C1 segment of cervical spinal cord (tissue), 14 donors: ENCODE results near the gene F13B.
"Not testable (repeated sequence)": the region's sequence is repeated elsewhere in the genome, so short reads cannot be mapped to it uniquely, and the experiment has no call there.

Experiments
- DNase-seq, 14 donors: peaks; one replicate each; lab custom pipeline; 2025; lab: John Stamatoyannopoulos, UW

Gene F13B, protein sequence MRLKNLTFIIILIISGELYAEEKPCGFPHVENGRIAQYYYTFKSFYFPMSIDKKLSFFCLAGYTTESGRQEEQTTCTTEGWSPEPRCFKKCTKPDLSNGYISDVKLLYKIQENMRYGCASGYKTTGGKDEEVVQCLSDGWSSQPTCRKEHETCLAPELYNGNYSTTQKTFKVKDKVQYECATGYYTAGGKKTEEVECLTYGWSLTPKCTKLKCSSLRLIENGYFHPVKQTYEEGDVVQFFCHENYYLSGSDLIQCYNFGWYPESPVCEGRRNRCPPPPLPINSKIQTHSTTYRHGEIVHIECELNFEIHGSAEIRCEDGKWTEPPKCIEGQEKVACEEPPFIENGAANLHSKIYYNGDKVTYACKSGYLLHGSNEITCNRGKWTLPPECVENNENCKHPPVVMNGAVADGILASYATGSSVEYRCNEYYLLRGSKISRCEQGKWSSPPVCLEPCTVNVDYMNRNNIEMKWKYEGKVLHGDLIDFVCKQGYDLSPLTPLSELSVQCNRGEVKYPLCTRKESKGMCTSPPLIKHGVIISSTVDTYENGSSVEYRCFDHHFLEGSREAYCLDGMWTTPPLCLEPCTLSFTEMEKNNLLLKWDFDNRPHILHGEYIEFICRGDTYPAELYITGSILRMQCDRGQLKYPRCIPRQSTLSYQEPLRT

DNA sequence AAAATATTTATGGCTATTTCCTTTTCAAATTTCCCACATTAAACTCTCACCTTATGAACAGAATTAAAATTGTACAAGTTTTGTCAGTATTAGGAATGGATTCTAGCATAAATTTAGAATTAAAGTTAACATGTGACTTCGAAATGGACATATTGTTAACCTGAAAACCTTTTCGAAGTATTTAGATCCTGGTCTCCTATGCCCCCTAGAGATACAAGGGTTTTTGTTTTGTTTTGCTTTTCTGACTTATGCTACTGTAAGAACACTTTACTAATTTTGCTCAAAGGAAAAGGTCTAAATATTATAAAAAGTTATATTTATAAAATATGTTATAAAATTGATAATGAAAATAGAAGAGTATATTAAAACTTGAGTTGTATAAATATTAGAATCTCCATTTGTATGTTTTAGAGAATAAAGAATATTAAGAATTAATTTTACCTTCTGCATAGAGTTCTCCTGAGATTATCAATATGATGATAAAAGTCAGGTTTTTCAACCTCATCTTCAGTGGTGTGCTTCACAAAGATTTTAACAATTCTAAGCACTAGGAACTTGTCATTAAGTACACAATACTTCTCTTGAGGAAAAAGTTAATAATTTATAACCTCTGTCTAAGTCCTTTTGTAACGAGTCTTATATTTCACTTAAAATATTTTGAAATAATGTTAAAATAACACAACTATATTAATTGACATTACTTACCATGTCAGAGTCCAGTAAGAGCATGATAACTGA lies at the start of gene F13B:
Gene F13B (minus strand): TSS at position 542 of the 738 bp plus-strand sequence. CDS start 37 bp downstream, at position 505.
- no peak for DNase-seq

DNA sequence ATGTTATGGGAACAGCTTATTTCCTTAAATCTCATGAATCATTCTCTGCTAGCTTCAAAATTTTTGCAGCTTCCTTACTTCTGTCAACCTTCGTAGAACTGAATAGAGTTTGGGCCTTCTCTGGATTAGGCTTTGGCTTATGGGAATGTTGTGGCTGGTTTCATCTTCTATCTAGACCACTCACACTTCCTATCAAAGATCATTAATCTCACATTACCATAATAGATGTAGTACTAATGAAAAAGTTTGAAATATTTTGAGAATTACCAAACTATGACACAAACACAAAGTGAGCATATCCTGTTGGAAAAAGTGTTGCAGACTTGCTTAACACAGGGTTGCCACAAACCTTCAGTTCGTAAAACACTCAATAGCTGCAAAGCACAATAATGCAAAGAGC lies 49.1 kb upstream of the F13B start:
- DNase-seq = no peak

DNA sequence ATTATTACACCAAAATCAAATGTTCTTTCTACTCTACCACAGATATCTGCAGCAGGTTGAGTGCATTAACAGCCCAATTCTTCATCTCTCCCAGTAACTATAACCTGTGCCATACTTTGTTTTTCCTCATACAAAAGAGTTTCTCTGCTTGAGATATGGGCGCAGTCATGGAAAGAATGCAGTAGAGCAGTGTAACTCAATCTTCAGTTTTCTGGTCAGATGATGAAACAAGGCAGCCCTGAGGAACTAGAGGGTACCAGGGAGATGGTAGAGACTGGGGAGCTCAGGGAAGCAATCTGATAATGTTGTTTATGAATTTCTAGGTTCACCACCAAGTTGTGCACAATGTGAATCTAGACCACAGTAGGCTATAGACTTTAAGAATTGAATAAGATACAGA lies 39.8 kb upstream of the F13B start:
- no peak for DNase-seq

DNA sequence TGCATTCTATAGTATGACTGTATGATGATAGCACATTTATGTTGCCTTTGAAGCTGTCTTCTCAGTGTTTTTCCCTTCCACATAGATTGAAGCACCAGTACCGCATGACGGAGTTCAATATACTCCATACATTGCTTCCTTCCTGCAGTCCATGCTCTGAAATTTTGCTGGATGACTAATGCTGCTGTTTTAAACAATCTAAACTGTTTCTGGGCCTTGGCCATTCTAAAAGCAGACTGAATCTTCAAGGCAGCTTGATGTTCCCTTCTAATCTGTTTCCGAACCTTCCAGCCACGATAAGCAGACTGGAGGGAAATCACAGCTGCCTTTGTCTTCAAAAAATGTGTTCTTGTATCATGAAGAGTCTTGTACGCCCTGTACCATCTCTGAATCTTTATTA lies 36.2 kb upstream of the F13B start:
- no peak for DNase-seq

DNA sequence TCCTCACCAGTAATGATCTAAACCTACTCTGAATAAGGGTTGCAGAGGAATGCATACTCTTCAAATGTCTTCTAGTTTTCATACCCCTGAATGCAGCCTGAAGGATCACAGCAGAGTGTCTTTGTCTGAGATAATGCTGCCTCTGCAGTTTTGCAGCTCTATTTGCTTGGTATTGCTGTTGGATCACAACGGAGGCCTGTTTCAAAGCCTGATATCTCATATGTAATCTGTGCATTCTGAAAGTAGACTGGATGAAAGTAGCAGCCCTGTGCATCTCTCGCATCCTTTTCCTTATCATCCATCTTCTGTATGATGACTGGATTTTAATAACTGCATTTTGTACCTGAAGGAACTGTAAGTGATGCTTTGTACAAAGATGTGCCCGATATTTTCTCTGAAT lies 34.9 kb upstream of the F13B start:
- no peak for DNase-seq

DNA sequence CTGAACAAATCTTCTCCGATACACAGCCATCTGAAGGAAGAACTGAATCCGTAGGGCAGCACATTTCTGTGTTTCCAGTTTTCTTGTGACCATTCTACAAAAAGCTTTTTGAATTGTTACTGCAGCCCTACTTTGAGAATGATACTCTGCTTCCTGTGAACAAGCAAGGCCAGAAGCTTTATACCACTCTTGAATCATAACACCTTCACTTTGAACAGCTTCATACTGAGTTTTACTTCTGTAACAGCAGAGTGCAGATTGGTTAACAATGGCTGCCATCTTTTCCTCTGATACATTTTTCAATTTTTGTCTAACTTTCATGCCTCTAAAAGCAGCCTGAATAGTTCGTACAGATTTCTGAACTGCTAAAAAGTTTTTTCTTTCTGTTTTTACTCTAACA lies 33.6 kb upstream of the F13B start:
- no peak for DNase-seq

DNA sequence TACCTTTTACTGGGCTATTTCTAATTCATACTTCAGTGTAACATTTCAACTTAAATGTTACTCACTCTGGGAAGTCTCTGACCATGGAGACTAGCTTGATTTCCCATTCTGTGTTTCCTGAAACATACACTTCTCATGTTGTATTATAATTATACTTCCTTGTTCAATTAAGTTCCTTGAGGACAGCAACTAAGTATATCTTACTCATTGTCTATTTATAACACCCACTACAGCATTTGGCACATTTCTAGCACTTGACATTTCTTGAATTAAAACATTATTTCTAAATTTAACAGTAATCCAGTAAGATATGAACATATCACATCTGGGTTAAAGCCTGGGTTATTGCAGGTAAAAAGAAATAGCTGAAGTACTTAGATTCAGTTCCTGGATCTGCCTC lies 32.4 kb upstream of the F13B start:
- no peak for DNase-seq

DNA sequence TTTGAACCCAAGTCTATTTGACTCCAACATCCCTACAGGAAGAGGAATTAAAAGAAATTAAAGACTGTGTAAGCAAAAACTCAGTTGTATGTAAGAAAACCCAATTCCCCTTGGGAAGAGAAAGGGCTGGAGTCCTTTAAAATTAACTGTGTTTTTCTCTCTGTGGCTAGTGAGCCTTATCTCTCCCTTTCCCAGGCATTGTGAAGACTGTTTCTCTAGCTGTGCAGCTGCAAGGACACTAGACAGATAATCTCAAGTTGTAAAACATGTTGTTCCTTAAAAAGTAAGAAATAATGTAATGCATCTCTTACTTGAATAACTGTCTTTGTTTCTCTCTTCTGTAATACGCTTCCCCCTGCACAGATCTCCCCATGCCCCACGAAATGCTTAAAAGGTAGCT lies 29.9 kb upstream of the F13B start:
- DNase-seq = not testable (repeated sequence)

DNA sequence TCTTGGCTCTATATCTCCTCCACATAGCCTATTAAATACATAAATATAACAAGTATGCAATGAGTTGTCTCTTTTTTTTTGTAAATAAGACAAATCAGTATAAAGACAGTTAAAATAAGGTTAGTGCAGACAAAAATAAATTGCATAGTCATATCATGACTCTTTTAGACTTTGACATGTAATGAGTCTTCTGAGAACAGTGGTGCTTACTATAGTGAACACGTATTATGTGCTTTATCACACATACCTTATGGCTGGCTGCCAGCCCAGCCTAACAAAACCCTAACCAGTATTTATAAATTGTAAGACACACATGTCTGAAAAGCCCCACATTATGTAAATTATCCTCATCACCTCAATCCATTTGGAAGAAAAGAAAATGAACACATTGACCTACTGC lies 29.1 kb upstream of the F13B start:
- DNase-seq = no peak

DNA sequence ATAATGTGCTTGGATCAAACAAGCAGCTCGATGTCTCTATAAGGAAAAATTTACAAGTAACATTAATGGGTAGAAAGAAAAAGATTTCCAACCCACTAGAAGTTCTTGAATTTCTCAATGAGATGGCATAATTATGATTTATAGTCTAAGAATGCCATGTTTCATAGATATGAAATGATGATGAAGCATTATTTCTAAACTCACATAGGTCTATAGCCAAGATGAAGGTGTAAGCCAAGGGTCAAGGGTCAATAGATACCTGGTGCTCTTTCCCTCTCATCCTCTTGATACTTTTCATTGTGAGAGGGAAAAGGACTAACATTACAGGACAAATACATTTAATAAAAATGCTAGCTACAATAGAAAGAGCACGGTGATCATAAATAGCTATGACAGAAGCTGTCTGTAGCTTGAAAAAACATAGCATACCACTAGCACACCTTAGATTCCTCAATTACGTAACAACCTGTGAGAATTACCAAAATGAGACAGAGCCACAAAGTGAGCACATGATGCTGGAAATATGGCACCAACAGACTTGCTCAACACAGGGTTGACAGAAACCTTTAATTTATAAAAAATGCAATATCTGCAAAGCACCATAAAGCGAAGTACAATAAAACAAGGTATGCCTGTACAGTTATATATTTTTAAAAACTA lies 26.3 kb upstream of the F13B start:
- no peak for DNase-seq

DNA sequence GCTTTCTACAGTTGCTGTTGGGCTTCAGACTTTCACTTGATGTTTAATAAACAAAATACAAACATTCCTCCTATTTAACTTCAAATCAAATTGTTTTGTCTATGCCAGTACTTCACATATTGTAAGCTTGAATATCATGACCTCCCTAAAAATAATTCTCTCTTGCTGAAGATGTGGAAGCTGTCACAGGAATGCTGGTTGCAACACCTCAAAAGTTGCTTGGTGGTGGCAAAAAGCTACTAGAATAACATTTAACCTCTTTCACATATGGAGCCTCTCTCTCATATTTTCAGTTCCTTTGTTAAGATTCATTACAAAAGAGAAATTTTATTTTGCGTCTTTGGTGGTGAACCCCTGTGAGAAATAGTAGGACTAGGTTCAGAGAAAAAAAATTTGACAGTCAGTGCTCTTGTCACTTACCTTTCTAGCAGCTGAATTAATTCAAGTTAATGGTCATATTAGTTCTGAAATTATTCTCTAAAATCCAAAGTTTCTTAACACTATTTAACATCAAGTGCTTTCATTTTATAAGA lies 25.5 kb upstream of the F13B start:
- DNase-seq = no peak

DNA sequence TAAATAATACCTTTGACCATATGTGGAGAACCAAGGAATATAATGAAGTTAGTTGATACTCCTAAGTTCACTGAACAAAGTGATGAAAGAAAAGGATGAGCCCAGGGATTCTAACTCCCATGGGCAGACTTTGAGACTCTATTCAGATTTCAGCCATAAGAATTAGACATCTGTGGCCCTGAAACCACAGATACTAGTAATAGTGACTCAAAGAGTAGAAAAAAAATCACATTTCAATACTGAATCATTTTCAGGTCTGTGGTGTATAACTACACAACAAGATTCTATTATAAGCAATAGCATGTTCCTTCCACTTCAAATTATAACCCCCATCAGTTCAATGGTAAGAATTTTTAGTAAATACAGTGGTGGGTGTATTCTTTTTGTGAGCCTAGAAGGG lies 16.4 kb upstream of the F13B start:
- no peak for DNase-seq

DNA sequence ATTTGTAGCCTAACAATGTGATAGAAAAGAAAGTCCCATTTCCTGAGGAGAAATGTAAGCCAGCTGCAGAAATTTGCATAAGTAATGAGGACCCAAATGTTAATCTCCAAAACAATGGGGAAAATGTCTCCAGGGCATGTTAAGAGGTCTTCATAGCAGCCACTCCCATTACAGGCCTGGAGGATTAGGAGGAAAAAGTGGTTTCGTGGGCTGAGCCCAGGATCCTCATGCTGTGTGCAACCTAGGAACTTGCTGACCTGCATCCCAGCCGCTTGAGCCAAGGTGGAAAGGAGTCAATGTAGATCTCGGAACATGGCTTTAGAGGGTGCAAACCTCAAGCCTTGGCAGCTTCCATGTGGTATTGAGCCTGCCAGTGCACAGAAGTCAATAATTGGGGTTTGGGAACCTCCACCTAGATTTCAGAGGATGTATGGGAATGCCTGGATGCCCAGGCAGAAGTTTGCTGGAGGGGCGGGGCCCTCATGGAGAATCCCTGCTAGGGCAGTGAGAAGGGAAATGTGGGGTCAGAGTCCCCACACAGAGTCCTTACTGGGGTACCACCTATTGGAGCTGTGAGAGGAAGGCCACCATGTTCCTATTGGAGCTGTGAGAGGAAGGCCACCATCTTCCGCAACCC lies 14.2 kb upstream of the F13B start:
- DNase-seq = no peak

DNA sequence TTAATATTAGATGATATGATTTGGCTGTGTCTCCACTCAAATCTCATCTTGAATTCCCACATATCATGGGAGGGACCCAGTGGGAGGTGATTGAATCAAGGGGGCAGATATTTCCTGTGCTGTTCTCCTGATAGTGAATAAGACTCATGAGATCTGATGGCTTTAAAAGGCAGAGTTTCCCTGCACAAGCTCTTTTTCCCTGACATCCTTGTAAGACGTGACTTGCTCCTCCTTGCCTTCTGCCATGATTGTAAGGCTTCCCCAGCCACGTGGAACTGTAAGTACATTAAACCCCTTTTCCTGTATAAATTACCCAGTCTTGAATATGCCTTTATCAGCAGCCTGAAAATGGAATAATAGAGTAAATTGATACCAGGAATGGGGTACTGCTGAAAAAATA lies 13.3 kb upstream of the F13B start:
- DNase-seq = no peak

DNA sequence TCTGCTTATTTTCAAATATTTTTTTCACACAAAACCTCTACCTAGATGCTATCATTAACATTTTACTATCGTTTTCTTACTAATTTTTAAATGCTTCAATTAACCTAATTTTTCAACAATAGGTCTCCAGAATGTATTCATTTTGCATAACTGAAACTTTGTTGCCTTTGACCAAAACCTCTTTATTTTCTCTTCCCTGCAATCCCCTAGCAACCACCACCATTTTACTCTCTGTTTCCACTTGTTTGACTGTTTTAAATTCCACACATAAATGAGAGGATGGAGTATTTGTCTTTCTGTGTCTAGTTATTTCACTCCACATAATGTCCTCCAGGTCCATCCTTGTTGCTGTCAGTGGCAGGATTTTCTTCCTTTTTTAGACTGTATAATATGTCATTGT lies 9.5 kb upstream of the F13B start:
- no peak for DNase-seq

DNA sequence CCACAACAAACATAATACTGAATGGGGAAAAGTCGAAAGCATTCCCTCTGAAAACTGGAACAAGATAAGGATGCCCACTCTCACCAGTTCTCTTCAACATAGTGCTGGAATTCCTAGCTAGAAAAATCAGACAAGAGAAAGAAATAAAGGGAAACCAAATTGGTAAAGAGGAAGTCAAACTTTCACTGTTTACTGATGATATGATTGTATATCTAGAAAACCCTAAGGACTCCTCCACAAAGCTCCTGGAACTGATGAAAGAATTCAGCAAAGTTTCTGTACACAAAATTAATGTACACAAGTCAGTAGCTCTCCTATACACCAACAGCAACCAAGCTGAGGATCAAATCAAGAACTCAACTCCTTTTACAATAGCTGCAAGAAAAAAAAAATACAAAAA lies 6.9 kb upstream of the F13B start:
- DNase-seq = no peak

DNA sequence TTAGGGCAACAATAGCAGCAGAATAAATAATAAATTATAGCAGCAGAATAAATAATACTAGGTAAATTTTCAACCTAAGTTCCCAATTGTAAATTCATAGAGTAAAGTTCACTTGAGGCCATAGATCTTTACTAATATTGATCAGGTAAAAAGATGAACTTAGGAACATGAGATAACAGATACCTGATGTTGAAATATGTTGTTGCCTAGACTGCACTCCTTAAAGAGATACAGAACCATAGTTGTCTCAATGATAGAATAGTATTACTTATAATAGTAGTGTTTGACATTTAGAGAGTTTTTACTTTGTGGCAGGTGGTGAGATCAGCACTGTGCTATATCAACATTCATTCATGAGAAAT lies 378 bp upstream of the F13B start:
- no peak for DNase-seq

DNA sequence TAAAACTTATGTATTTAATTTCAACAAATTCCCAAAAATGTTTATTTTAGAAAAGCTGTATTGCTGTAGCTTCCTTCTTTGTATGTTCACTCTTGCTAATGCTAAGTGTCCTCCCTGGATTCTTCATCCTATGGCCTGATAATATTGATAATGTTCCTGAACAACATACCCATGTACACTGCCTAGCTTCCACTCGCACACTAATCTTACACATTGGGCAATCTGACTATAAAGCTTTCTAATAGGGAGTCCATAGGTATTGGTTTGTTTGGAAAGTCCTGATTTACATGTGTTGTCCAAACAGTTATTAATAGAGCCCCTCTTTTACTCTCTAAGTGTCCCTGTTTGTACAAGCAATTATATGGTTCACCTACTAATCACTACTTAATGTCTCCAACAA lies 783 bp downstream of the F13B start:
- no peak for DNase-seq

DNA sequence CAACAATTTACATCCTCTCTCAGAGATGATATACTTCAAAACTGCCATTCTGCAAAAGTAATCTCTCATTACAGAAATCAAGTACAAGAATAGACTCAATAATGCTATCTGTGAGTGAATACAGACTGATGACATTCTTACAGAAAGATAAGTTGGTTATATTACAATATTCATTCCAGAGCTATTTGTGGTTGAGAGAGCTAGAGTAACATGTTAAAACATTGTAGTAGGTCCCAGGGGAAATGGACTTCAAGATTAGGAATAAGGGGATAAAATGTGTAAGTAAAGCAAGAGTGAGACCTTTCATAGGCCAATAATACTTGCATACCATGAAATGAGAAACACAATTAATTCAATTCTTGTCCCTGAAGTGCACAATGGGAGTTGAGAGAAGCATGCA lies 1.5 kb downstream of the F13B start:
- DNase-seq = no peak

DNA sequence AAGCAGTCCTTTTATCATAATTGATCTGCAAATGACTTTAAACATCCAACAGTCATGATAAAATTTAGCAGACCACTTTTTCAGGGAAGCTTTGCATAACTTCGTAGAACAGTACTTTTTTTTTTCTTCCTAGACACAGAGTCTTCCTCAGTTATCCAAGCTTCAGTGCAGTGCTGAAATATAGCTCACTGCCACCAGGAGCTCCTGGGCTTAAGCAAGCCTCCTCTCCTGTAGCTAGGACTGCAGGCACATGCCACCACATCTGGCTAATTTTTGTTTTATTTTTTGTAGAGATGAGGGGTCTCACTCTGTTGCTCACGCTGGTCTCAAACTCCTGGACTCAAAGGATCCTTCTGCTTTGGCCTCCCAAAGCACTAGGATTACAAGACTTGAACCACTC lies 3.8 kb downstream of the F13B start:
- DNase-seq = no peak

DNA sequence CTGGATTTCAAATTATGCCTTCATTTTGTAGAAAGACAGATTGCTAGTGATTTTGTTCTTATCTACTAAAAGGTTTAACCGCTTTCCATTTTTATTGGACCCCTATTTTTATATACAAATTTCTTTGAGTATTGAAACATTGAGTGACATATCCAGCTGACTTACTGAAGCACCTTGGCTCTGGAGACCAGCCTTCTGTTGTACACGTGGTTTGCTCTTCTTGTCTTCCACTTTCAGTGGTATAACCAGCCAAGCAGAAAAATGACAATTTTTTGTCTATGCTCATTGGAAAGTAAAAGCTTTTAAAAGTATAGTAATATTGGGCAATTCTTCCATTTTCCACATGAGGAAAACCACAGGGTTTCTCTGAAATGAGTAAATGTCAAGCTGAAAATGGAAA lies 4.4 kb downstream of the F13B start:
- no peak for DNase-seq

DNA sequence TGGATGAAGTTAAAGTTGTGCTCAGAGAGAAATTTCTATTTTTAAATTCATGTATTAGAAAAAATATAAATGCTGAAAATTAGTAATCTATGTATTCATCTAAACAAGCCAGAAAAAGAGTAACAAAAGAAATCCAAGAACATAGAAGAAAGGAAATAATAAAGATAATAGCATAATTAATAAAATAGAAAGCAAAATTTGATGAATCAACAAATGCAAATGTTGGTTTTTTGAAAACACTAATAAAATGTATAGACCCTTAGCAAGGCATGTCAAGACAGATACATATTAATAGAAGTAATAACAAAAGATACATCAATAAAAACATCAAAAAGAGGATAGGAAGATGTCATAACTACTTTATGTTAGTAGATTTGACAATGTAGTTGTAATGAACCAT lies 18.0 kb downstream of the F13B start:
- DNase-seq = no peak
